CD4-positive, alpha-beta T cell treated with Interleukin-15 for 4 hours (primary cell): Measurements from ENCODE around the gene POU6F2.
"Not testable (repeated sequence)": the region's sequence is repeated elsewhere in the genome, so short reads cannot be mapped to it uniquely, and the experiment has no call there.

Experiments used
- DNase-seq: peaks from one replicate; pipeline ENCODE4 v3.0.0-alpha.2; 2020; ENCODE audit warnings: low spot score

Gene POU6F2

DNA sequence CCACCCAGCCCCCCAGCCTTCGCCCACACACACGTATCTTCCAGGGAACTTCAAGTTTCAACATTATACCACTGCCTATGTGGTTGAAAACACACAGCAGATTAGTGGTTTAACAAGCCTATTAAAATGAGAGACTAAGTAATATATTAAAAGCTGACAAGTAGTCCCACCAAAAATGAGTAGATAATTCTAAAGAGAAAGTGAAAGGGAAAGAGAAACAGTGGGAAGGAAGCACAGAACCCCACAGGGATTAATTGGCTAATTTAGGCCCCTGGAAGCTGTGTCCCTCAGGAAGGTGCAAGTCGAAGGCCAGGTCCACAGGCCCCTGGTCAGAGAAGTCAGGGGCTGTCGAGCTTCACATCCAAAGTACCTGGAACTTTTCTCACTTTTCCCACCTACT lies 378.0 kb downstream of the POU6F2 start:
- DNase-seq = no peak

DNA sequence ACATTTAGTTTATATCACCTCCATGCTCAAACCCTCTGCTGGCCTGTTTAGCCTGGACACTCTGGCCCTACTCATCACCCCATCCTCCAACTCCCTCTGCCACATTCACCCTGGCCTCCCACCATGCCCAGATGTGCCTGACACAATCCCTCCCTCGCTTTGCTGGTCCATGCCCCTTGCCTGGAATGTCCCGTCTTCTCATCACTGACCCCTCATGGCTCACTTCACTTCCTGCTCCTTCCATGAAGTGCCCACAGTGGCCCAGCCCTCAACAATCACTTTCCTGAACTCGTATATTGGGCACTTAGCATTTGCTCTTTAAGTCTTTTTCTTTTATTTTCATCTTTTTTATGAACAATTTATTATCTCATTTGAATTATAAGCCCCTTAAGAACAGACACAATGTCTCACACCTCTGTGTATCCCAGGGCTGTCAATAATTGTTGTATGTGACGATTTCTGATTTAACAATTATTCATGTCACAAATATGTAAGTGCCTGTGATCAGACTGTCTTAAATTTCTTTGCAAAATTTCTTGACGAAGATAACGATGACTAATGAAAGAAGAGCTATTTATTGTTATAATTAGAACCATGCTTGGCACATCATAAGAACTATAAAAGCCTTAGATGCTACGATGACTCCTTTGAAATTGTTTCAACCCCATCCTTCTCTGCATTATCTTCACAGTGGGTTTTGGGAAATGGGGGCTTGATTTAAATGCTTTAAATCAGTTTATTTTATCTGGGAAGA lies 378.6 kb downstream of the POU6F2 start:
- DNase-seq = no peak

DNA sequence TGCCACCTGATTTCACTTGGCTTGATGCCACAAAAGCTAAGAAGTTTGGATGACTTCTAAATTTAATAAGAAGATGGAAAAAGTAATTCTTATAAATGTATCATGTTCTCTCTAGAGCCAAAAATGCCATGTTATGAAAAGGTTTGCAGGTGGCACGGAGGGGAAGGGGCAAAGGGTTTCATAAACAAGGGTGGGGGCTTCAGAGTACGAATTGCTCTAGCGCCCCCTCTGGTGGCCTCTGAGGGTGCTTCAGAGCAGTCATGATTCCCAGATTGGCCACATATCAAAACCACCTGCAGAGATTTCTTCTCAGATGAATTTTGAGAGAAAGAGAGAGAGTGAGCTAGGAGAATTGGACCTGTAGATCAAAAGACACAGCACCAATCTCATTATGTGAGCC lies 379.9 kb downstream of the POU6F2 start:
- DNase-seq = no peak

DNA sequence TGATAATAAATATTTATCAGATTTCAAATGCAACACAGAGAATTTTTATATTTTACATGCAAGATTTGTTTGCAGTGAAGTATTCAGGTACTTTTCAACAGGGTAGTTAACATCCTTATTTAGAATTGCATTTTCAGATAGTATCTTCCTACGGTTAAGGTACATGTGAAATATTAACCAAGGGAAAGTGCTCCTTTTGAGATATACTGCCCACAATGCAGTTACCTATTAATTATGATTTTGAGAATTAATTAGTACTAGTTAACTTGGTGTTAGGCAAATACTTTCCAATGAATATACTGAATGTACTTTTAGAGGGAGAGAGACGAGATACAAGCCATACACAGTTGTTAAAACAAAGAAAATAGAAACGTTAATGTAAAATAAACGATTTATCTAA lies 382.3 kb downstream of the POU6F2 start:
- DNase-seq = no peak

DNA sequence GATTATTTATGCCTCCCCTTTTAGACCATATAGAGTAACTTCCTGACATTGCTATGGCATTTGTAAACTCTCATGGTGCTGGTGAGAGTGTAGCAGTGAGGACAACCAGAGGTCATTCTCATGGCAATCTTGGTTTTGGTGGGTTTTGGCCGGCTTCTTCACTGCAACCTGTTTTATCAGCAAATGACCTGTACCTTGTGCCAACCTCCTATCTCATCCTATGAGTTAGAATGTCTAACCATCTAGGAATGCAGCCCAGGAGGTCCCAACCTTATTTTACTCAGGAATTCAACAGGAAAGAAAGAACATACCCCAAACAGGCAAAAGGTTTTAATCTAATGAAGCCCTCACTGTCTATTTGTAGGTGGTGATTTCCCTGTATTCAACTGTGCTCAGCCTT lies 383.1 kb downstream of the POU6F2 start:
- no peak for DNase-seq

DNA sequence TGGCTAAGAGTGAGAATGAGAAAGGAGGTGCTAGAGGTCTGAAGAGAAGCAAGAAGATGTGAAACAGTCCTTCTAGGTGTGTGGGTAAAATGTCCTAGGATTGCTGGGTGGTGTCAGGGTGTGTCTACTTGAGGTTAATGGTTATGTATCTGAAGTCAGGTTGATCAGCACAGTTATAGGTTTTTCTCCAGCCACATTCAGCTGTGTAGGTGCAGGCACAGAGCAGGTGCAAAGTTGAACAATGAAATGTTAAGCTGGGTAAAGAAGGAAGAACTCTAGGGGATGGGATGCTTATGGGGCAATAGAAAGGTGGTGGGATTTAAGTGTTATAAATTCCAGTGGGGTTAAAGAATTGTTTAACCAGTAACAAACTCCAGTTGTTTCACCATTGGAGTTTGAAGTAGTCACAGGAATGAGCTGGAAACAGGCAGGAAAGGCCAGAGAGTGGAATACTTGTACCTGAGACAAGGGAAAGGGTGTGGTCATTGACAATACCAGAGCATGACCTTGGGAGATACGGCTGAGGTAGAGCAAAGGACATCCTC lies 388.1 kb downstream of the POU6F2 start:
- no peak for DNase-seq

DNA sequence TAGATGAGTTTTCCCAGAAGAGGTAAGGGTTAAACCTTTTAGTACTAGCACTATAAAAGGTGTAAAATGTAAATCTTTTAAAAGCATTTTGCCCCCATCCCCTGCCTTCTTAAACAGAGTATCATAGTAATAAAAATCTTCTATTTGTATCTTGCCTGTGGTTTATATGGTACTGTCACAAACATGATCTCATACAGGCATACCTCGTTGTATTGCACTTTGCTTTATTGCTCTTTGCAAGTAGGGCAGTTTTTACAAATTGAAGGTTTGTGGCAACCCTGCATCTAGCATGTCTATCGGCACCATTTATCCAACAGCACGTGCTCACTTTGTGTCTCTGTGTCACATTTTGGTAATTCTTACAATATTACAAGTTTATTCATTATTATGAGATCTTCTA lies 389.7 kb downstream of the POU6F2 start:
- no peak for DNase-seq

DNA sequence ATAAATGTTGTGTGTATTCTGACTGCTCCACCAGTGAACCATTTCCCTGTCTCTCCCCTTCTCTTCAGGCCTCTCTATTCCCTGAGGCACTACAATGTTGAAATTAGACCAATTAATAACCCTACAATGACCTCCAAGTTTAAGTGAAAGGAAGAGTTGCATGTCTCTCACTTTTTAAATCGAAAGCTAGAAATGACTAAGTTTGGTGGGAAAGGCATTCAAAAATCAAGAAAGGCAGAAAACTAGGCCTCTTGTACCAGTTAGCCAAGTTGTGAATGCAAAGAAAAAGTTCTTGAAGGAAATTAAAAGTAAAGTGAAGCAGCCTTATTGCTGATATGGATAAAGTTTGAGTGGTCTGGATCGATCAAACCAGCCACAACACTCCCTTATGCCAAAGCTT lies 390.2 kb downstream of the POU6F2 start:
- DNase-seq = no peak

DNA sequence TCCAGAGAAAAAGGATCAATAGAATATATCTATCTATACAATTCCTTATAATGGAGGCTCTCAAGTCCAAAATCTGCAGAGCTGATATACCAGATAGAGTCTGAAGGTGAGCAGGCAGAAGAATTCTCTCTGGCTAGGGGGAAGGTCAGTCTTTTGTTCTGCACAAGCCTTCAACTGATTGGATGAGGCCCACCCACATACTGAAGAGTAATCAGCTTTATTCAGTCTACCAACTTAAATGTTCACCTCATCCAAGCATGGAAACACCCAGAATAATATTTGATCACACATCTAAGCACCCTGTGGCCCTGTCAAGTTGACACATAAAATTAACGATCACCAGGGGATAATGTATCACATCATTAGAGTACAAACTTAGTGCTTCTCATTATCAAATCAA lies 394.7 kb downstream of the POU6F2 start:
- no peak for DNase-seq

DNA sequence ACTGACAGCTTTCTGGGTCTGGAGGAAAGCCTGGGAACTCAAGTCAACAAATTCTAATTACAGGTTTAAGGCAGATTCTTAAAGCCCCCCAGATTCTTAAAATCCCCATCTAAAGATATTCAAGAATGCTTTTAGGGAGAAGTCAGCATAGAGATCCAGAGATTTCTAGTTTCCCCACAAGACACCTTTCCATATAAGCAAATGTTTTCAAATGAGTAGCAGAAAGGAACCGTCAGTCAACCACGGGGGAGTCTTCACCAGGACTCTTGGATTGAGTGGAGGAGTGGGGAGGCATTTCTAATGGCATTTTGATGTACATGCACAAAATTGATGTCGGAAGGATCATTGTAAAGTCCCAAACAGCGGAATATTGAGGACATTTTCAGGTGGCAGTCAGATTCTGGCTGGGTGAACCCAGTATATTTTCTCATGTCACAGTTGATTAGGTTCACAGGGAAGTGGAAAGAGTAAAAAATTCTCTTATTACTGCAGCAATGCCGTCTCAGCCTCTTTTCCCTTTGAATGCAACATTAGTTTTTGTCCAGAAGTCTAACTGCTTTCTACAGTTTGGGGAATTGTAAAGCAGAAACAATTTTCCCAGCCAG lies 396.8 kb downstream of the POU6F2 start:
- DNase-seq = no peak

DNA sequence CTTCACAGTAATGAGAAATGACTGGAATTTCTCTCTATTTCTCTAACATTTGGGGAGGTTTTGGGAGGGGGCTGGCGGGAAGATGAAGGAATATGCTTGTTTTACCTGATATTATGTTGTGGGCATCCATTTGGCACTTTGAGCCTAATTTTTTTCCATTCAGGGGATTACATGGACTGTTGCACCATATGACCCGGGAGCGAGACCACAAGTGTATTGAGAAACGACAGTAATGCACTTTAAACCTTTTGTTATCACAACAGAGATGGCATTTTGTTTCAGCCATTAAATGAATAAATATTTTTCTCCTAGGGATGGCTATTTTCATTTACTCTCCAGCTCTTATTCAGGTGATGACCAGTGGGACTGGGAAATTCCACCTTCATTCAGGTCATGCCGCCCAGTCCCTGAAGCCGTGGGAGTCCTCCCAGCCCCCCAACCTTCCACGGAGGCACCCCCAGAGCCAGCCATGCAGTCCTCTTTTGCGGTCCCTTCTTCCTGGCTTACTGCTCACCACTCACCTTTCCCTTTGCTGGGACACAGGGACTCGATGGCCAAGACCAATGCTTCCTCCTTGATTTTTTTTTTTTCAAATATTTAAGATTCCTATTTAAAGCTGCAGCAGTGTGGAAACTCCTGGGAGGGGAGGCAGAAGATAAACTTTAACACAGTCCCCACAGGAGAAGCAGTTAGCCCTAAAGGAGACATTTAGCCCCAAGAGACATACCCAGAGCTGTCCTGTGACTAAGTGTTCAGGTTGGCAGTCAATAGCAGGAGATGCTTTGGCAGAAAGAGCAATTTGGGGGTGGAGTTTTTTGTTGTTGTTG lies 397.6 kb downstream of the POU6F2 start:
- DNase-seq = no peak

DNA sequence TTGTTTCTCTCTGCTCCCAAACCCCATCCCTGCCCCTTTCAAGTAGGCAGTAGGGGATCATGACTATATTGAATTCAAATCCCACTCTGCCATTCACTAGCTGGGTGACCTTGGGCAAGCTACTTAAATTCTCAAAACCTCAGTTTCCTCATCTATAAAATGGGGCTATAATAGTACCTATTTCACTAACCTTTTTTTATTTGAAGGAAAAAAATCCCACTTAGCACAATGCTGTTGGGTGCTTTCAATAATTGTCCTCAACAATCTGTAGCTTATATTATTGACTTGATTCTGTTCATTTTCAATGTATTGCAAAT lies 398.1 kb downstream of the POU6F2 start:
- no peak for DNase-seq

DNA sequence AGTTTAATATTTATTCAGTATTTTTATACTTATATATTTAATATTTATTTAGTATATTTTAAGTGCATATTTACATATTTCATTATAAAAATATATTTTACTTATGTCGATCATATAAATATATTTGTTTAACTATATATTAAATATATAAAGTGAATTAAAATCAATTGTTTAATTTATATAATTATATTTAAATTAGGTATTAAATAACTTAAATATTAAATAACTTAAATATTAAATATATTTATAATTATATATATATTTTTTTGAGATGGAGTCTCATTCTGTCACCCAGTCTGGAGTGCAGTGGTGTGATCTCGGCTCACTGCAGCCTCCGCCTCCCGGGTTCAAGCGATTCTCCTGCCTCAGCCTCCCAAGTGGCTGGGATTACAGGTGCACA lies 399.2 kb downstream of the POU6F2 start:
- DNase-seq = not testable (repeated sequence)

DNA sequence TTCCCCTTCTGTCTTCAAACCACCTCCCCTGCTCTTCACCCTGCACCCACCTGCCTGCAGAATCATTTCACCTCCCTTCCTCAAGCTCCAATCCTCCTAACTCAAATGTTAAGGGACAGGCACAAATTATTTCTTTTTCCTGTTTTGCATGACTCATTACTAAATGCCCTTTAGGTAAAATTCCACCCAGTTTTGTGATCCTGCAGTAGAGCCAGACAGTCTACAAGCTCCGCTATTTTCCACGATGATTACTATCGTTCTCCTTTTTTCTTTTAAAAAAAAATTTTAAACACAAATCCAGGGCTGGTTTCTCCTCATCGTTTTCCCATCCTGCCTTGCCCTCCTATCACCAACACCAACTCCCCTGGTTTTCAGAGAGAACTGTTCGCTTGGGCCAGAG lies 401.7 kb downstream of the POU6F2 start:
- DNase-seq = no peak

DNA sequence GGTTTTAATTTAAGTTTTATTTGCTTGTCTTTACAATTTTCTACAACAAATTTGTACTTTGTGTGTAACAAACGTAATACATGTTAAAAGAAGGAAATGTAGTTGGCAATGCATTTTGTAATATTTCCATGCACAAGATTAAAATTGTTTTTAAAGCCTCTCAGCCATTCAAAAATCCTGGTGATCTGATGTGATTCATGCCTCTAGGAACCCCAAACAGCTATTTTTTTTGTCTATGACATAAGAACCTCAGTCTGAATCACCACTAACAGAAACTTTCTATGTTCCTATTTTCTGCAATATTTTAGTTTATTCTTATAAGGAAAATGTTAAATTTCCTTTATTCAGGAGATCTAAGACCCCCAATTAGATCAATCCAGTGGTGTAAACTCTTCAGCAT lies 405.4 kb downstream of the POU6F2 start:
- no peak for DNase-seq

DNA sequence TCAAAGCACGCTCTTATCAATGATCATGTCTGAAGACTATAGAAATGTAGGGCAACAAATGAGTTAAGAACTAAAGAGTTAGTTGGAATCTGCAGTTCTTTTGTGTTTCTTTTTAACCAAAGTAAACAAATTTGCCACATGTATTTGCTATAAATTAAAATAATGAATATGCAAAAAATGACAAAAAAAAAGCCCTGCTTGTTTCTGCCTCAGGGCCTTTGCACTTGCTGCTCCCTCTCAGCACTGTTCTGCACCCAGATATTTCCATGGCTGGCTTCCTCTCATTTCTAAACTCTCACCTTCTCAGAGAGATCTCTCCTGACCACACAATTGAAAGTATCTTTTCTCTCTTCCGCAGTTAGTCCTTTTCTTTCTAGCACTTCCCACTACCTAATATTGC lies 406.7 kb downstream of the POU6F2 start:
- DNase-seq = no peak

DNA sequence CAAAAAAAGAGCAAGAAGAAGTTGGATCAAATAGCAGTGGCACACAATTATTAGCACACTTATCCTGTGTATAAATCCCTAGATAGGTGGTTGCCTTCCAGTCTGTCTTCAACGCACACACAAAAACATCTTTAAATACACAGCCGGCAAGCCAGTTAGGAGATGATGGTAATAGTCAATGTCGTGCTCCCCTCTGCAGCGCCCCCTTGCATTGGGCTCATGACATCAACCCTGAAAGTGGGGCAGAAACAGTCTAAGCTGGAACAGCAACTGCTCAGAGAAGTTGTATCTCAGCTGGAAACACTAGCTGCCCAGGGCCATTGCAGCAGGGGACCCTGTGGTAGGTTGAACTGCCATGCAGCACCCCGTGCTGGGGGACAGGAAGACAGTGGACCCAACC lies 409.0 kb downstream of the POU6F2 start:
- no peak for DNase-seq

DNA sequence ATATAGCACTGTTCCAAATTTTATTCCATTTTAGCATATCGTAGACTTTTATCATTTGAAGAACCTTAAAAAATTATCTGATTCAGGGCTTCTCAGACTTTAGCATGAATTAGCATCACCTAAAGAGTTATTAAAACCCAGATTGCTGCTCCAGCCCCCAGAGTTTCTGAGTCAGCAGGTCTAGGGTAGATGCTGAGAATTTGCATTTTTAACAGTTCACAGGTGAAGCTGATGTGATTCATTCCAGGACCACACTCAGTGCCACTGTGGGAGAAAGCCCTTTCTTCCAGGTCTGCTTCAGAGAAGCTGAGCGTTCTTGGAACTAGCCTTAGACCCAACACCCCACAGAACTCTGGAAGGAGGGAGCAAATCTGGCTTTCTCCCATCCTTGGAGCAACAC lies 414.4 kb downstream of the POU6F2 start:
- DNase-seq = no peak

DNA sequence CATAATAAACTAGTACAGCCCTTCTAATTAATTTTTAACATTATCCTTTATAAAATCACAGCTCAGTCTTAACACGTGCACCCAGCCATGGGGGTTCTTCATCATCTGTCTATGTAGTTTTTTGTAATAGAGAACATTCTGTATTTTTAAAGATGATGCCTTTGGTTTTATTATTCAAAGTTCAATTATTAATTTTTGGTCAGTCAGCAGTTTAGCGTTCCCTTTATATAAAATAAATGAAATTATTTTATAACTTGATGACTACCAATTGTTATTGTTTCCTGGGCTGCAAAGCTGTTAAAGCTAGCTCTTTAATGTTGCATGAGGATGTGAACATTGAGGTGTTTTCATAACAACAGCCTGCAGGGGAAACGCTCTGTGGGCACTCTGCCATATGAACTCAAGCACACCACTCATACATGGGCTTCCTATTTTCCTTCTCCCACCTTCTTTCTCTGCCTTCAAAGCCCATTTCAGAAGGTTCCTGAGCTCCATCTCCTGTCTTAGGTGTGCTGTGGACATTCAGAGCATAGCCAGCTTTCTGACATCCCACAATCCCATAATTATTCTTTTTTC lies 416.5 kb downstream of the POU6F2 start:
- no peak for DNase-seq

DNA sequence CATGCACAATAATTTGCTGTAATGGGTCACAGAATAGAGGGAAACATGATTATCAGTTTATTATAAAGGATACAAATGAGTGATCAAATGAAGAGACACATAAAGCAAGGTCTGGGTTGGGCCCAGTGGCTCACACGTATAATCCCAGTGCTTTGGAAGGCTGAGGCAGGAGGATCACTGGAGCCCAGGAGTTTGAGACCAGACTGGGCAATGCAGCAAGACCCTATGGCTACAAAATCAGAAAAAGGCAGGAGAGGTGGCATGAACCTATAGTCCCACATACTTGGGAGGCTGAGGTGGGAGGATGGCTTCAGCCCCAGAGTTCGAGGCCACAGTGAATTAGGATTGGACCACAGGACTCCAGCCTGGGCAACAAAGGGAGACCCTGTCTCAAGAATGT lies 421.7 kb downstream of the POU6F2 start:
- no peak for DNase-seq

DNA sequence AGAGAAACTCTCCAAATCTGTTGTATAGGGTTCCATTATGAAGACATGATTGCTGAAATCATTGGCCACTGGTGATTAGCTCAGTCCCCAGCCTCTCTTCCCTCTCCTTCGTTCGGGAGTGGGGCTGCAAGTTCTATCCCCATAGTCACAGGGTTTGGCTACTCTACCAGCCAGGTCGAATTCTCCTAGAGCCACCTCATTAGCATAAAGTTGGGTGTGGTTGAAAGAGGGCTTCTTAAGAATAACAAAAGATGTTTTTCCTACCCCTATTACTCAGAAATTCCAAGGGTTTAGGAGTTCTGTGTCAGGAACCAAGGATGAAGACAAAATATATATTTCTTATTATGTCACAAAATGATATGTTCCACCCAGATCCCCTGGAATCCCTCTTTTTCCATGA lies 422.3 kb downstream of the POU6F2 start:
- DNase-seq = no peak

DNA sequence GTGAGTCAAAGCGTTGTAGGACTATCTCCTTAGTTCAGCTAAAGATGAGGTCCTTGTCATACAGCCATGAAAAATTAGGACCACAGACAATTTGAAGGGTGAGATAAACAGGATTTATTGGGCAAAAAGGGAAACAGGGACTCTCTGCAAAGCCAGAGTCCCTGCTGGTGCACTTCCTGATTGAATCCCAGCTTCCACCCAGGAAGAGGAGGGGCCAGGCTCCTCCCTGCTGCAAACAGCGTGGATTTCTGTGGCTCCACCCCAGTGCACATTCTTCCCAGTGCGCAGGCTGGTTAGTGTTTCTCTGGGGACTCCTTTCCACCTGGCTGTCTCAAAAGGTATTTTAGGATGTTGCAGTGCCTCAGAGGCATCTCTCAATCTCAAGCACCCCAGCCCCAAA lies 423.1 kb downstream of the POU6F2 start:
- no peak for DNase-seq

DNA sequence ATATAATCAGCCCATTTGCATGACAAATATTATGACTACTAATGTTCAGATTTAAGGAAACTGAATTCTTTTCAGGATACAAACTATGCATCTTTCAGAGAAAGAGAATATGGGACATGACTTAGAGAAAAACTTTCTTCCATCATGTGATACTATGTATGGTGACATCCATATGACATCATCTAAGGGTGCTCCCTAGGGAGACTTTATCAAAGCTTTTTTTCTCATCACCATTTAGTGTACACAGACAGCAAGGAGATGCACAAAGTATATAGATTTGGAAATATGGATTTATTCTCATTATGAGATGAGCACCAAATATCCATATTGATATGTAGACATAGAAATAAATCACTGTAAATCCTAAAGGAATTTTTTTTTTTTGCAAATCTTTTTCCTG lies 424.3 kb downstream of the POU6F2 start:
- DNase-seq = no peak
